ENCODE results near the gene TMED4. TPM values are rescaled to one million over a fixed set of nuclear protein-coding genes. Genes with fewer than 3 reads are reported as not detected.
"Not testable (repeated sequence)": the region's sequence is repeated elsewhere in the genome, so short reads cannot be mapped to it uniquely, and the experiment has no call there.

TMED4 gene
- total RNA-seq, 4 donors from 2014 or later = 132 to 232 (median 218) TPM

DNA sequence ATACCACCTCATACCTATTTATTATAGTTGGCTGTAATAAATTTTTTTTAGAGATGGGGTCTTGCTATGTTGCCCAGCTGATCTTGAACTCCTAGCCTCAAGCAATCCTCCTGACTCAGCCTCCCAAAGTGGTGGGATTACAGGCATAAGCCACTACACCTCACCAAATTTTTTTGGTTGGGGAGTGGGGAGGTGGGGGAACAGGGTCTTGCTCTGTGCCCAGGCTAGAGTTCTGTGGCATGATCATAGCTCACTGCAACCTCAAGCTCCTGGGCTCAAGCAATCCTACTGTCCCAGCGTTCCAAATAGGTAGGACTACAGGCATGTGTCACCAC lies 20.5 kb upstream of the TMED4 start:
- no peak for DNase-seq (ENCODE audit: low spot score in 2 of 2)
- Histone ChIP-seq H3K27ac (no peak overlapping the region), H3K27me3 (no peaks in the 10 kb centered on the region), H3K4me3 (no peak overlapping the region), H3K9me3 (no peaks in the 10 kb centered on the region), H3K4me1 (peaks cover 0 to 11% (median 9%) of the 10 kb centered on the region in 4 donors), H3K36me3 (no peaks in the 10 kb centered on the region)
- TF ChIP-seq, protein P1, sequence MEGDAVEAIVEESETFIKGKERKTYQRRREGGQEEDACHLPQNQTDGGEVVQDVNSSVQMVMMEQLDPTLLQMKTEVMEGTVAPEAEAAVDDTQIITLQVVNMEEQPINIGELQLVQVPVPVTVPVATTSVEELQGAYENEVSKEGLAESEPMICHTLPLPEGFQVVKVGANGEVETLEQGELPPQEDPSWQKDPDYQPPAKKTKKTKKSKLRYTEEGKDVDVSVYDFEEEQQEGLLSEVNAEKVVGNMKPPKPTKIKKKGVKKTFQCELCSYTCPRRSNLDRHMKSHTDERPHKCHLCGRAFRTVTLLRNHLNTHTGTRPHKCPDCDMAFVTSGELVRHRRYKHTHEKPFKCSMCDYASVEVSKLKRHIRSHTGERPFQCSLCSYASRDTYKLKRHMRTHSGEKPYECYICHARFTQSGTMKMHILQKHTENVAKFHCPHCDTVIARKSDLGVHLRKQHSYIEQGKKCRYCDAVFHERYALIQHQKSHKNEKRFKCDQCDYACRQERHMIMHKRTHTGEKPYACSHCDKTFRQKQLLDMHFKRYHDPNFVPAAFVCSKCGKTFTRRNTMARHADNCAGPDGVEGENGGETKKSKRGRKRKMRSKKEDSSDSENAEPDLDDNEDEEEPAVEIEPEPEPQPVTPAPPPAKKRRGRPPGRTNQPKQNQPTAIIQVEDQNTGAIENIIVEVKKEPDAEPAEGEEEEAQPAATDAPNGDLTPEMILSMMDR (IDR thresholded peaks at IDR 0.05) = no peak
- no peak for TF ChIP-seq POLR2A (IDR thresholded peaks at IDR 0.05)
- TF ChIP-seq EP300 (IDR thresholded peaks at IDR 0.05) = no peak
- 75% methylated on average over 1 of the region's 1 CpG for WGBS, 2 donors

DNA sequence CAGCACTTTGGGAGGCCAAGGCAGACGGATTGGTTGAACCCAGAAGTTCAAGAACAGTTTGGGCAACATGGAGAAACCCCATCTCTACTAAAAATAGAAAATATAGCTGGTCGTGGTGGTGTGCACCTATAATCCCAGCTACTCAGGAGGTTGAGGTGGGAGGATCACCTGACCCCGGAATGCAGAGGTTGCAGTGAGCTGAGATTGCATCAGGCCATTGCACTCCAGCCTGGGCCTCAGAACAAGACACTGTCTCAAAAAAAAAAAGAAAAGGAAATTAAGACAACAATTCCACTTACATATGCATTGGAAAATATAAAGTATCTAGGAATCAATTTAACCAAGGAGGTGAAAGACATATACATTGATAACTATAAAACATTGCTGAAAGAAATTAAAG lies 17.2 kb upstream of the TMED4 start:
- H3K27me3 ChIP-seq = no peaks in the 10 kb centered on the region
- no peaks in the 10 kb centered on the region for H3K4me1 ChIP-seq
- H3K9me3 ChIP-seq = no peaks in the 10 kb centered on the region
- WGBS, 2 donors = 59 to 62% methylated on average over 3 of the region's 3 CpGs
- no peak overlapping the region for H3K27ac ChIP-seq
- H3K4me3 ChIP-seq = no peak overlapping the region
- DNase-seq (ENCODE audit: low spot score in 2 of 2) = no peak
- no peaks in the 10 kb centered on the region for H3K36me3 ChIP-seq
- TF ChIP-seq, protein P1 (IDR thresholded peaks at IDR 0.05) = no peak

DNA sequence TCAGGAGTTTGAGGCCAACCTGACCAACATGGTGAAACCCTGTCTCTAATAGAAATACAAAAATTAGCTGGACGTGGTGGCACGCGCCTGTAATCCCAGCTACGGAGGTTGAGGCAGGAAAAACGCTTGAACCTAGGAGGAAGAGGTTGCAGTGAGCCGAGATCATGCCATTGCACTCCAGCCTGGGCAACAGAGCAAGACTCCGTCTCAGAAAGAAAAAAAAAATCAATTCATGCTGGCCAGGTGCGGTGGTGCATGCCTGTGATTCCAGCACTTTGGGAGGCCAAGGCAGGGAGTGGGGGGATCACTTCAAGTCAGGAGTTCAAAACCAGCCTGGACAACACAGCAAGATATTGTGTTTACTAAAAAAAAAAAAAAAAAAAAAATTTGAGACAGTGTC lies 15.2 kb upstream of the TMED4 start:
- not testable (repeated sequence) for H3K4me3 ChIP-seq; H3K9me3 ChIP-seq; DNase-seq (ENCODE audit: low spot score in 2 of 2); H3K4me1 ChIP-seq; H3K36me3 ChIP-seq; H3K27me3 ChIP-seq; H3K27ac ChIP-seq
- WGBS, 2 donors = 88% methylated on average over 8 of the region's 8 CpGs

DNA sequence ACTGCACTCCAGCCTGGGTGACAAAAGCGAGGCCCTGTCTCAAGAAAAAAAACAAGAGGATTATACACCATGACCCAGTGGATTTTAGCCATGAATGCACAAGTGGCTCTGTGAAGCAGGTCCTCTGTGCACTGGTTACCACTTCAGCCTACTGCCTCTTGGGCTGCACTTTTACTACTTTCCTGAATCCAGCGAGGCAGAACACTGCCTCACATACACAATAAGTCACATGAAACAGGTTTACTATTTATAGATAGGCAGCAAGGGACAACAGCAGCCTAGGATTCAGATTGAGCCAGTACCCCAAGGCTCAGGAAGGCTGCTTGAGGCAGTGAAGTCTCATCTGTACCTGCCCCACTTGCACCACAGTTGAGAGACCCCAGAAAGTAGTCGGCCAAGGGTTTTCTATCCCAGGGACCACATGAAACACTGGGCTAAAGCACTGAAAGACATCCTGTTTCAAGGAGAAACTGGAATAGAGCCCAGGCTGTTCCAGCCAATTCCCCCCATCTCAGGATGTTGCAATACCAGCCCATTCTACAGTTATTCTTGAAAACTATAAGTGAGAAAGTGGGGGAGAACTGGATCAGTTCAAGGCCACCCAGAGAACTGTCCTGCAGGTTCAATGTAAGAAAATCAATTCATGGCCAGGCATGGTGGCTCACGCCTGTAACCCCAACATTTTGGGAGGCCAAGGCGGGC lies 14.1 kb upstream of the TMED4 start:
- Histone ChIP-seq H3K36me3 (no peaks in the 10 kb centered on the region), H3K4me1 (no peaks in the 10 kb centered on the region), H3K9me3 (no peaks in the 10 kb centered on the region), H3K27me3 (no peaks in the 10 kb centered on the region), H3K27ac (no peak overlapping the region), H3K4me3 (no peak overlapping the region)
- DNase-seq (ENCODE audit: low spot score in 2 of 2) = no peak
- 55 to 71% methylated on average over 5 of the region's 5 CpGs for WGBS, 2 donors
- TF ChIP-seq, protein P1 (IDR thresholded peaks at IDR 0.05) = no peak
- no peak for TF ChIP-seq POLR2A (IDR thresholded peaks at IDR 0.05)
- no peak for TF ChIP-seq EP300 (IDR thresholded peaks at IDR 0.05)

DNA sequence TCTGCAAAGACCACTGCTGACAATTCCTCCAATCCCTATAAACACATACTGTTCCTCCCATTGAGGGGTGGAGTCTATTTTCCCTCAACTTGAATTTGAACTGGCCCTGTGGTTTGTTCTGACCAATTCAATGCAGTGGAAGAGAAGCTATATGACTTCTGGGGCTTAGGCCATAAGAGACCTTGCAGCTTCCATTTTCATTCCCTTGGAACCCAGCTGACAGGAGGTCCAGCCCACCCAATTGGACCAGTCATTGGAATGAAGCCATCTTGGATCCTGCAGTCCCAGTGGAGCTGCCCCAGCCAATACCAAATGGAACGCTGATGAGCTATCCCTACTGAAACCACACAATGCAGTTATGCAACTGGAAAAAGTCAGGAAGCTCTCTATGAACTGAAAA lies 8.9 kb upstream of the TMED4 start:
- DNase-seq (ENCODE audit: low spot score in 2 of 2) = no peak
- Histone ChIP-seq H3K27me3 (no peaks in the 10 kb centered on the region), H3K9me3 (no peaks in the 10 kb centered on the region), H3K36me3 (no peaks in the 10 kb centered on the region), H3K4me3 (no peak overlapping the region), H3K27ac (no peak overlapping the region), H3K4me1 (peaks cover 0 to 6% (median 0%) of the 10 kb centered on the region in 4 donors)
- TF ChIP-seq EP300 (IDR thresholded peaks at IDR 0.05) (no peak), POLR2A (IDR thresholded peaks at IDR 0.05) (no peak)
- TF ChIP-seq, protein P1 (IDR thresholded peaks at IDR 0.05) = no peak
- 80% methylated on average over 1 of the region's 1 CpG for WGBS, 2 donors
